ENCODE results near the gene ALDOA. TPM values are rescaled to one million over a fixed set of nuclear protein-coding genes. Genes with fewer than 3 reads are reported as not detected.
A peak's percentile ranks its signal among the peaks of the same experiment; 100 is the strongest.

The ALDOA gene
- total RNA-seq, 1 donor from 2014 or later = 1,863 TPM

- no peak for ATAC-seq
Measured at GRCh38 chr16:30041841-30042240, 23.7 kb upstream of the ALDOA start.

- ATAC-seq = no peak
Measured at GRCh38 chr16:30046178-30046577, 19.4 kb upstream of the ALDOA start.

DNA sequence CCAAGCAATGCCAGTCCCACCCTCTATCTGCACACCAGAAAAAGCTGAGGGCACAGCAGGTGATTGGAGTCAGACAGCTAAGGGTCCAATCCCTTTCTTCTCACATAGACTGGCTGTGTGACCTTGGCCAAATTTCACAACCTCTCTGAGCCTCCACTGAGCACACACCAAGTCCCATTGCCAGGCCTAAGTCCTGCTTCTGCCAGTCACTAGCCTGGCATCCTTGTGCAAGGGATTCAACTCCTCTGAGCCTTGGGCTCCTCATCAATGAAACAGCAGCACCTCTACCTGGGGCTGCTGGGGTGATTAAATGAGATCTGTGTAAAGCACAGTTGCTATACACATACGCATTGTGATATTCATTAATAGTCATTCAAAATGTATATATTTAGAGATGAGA lies 19.0 kb upstream of the ALDOA start:
- no peak for ATAC-seq

- peak; percentile 64 for ATAC-seq
Measured at GRCh38 chr16:30049871-30050270, 15.7 kb upstream of the ALDOA start.

GRCh38 chr16:30051518-30051917 lies 14.0 kb upstream of the ALDOA start:
- ATAC-seq = no peak

DNA sequence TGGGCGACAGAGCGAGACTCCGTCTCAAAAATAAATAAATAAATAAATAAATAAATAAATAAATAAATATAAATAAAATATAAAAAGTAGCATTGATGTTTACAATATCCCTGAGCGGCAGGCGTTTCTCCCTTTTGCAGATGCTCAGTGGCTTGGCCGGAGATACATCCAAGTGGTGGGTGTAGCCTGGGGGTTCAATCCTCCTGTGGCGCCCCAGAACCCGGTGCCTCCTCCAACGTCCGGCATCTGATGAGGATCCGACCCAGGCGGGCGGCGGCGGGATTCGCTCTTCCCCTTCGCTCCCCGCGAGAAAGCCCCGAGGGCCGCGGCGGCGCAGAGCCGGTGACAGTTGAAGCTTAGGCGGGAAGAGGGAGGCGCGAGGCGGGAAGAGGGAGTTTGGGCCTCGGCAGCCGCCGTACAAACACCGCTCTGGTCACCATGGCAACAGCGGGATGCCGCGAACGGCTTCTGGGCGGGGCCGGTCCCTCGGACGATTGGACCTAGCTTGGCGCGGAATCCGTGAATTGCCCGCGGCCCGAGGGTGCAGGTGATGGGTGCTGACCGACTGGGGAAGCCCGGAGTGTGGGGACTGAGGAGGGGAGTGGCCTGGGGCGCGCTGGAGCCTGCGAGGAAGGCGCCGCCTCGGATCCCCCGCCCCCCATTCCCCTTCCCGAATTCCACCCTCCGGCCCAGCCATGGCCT lies 12.7 kb upstream of the ALDOA start:
- ATAC-seq = peak; percentile 73

- peak; percentile 9 for ATAC-seq
Measured at GRCh38 chr16:30053376-30054015, 12.1 kb upstream of the ALDOA start.

DNA sequence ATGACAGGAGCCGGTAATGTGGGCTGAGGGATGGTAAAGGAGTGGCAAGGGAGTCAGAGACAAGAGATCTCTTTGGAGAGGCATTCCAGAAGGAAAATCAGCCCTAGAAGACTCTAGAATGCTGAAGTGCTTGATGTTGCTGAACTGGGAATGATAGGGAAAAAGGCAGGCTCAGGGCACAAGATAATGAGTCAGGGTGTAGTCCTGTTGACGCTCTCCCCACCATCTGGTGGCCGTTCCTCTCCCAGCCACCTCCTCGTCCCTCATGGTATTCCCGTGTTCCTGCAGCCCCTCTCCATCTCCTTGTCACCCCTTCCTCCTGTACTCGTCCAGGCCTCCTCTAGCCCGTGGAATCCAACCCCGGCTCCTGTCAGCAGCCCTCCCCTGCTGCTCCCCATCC lies 11.1 kb upstream of the ALDOA start:
- ATAC-seq = no peak

DNA sequence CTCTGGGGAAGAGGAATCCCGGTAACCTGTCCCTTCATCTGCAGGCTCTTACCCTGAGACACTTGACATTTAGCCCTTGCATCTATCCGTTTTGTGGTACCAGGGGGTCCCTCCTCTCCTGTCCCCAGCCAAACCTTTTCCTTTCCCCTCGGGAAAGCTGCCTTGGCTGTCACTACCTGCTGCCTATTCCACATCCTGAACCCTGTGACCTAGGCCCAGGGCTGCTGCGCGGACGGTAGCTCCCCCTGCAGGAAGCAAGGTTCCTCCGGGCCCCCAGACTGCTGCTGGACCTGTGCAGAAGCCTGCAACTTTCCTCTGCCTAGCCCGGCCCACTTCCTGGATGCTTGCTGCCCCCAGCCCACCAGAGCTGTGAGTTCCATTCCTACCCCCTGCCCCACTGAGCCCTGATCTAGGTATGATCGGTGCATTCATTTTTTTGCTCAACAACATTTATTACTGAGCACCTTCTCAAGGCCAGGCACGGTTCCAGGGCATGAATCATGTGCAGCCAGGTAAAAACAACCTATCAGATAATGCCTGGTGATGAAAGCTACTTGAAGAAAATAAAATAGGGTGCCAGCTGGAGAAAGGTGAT lies 10.5 kb upstream of the ALDOA start:
- ATAC-seq = peak; percentile 51

DNA sequence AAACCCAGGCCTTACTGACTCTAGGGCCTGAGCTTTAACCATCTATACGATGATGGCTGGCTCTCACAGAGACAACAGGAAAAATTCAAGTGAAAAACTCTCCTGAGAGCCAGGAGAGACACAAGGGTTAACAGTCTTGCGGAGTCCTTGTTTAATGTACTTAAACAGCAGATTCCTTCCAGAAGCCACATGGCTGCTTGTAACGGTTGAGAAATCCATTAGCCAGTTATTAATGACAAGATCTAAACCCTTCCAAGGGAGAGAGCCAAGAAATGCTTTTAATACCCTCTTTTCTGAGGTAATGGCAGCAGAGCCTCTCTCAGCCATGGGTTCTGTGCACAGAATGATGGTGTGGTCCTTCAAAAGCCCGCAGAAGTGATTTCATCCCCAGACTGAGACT lies 5.2 kb upstream of the ALDOA start:
- ATAC-seq = no peak

DNA sequence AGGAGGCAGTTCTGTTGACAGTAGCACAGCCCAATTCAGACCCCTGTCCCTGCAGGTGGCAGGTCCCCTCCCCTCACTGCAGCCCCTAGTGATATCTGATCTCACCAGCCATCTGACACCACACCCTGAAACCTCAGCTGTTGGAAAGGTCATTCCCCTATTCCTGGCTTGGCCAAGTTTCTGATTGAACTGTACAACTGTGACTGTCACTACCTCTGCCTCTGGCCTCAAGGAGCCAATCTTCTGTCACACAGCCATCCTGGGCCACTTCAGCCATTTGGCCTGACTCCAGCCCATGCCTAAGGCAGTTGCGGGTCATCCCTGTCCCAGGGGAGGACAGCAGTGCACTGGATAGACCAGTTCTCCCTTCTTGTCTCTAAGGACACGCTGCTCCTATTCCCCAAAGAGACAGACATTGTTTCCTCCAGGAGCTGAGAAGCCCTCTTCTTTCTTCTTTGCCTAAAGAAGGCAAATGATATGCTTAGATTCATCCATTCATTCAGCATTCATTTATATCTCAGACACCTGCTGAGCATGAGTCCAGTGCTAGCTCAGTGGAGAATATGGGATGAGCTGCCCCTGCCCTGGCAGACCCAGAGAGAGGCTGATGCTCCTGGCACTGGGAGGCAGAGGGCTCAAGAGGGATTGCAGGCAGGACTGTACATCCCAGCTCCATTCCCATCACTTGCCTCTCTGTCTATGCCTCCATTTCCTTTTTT lies 4.6 kb upstream of the ALDOA start:
- no peak for ATAC-seq

- no peak for ATAC-seq
Measured at GRCh38 chr16:30063278-30063892, 2.2 kb upstream of the ALDOA start.

DNA sequence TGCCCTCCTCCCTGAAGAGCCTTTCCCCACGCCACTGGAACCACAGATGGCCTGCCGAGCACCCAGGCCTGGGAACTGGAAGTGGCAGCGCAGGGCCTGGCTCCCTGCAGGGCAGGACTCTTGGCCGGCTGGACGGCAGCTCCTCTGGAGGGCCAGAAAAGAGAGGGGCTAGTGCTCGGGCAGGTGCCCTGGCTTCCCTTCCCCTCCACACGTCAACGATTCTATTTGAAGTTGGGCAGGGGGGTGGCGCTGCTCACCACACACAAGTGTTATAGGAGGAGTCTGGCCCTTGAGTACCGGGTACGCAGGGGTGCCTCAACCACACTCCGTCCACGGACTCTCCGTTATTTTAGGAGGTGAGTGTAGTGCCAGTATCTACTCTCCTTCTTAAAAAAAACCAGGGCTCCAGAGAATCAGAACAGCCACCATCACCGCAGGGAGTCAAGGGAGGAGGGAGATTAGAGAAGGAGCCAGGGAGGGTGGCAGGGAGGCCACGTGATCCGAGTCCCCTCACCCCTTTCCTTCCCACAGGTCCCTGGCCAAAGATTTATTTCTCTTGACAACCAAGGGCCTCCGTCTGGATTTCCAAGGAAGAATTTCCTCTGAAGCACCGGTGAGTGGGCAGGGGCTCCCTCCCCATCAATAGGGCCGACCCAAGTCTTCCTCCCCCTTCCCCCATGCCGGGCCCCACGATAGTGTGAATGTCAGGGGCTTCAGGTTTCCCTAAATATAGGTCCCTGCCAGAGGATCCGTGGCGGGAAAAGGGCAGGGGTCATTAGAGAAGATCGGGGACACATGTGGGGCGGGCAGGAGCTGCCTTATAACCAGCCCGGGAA lies 1.4 kb upstream of the ALDOA start:
- ATAC-seq = peak; percentile 2

DNA sequence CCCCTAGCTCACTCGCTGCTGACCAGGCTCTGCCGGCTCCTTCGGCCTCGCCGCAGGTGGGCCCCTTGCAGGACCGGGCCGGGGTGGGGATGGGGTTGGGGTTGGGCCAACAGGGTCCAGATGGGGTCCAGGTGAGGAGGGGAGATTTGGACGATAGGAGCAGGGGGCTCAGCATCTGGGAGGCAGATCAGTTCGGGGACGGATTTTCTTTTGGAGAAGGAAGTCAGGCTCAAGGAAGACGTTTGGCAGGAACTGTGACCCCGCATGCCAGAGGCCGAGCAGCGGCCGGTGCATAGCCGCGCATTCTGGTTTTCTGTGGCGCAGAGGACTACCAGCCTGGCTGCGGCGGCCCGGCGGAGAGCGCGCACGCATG lies 845 bp upstream of the ALDOA start:
- no peak for ATAC-seq

DNA sequence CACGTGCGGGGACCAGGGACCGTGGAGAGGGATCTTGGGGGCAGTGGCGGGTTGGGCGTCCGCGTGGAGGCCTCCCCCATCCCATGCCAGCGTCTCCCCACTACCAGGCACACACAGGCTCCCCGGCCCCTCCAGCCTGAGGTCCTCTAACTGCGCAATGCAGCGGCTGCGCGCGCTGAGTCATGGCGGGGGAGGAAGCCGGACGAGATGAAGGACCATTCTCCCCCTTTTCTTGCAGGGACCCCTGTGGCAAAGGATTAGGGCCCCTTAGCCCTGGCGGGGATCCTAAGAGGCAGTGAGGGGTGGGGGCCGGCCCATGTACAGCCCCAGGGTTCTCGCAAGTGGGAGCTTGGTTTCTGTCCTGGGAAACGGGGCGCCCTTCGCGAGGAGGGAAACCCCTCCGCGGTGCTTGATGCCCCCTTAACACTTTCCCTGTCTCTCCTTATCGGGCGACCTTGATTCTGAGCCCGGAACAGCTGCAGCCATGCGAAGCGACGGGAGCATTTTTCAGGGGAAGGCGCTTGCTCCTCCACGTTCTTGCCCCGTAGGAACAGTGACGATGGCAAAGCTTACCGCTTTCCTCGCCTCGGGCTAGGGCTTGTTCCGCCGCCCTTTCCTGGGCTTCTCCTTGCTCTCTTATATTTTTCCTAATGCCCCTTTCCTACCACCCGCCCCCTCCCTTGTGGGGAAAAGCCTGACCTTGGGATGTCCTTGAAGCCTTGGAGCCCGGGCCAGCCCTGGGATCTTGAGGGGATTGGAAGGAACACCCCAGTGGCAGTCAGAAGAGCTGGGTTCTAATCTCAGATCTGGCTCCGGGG lies 592 bp downstream of the ALDOA start:
- ATAC-seq = no peak

DNA sequence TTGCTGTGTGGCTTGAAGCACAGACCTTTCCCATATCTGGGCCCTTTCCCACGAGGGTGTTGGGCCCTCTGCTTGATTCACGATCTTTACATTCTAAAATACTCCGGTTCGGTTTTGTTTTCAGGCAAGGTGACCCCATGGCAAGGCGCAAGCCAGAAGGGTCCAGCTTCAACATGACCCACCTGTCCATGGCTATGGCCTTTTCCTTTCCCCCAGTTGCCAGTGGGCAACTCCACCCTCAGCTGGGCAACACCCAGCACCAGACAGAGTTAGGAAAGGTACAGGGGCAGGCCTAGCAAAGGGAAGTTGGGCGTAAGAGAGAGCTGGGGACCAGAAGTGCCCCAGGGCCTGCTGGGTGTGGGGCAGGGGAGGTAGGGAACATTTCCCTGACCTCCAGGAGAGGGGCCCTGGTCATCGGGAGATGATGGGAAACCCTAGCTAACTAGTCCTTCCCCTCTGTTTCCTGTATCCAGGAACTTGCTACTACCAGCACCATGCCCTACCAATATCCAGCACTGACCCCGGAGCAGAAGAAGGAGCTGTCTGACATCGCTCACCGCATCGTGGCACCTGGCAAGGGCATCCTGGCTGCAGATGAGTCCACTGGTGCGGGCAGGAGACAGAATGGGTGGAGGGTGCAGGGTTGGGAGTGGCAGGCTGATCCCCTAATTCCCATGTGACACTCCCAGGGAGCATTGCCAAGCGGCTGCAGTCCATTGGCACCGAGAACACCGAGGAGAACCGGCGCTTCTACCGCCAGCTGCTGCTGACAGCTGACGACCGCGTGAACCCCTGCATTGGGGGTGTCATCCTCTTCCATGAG lies 1.4 kb downstream of the ALDOA start:
- peak; percentile 5 for ATAC-seq

GRCh38 chr16:30067584-30067916 lies 2.0 kb downstream of the ALDOA start:
- no peak for ATAC-seq

- no peak for ATAC-seq
Measured at GRCh38 chr16:30068333-30068732, 2.8 kb downstream of the ALDOA start.

GRCh38 chr16:30068750-30069610 lies 3.4 kb downstream of the ALDOA start:
- no peak for ATAC-seq

All from esophagus mucosa (tissue), 1 donor.